ENCODE results near the gene TMTC1. TPM values are rescaled to one million over a fixed set of nuclear protein-coding genes. Genes with fewer than 3 reads are reported as not detected.

TMTC1 gene
- total and polyA plus RNA-seq, 2 donors (not counting 1 experiment from before 2014, with no cell fraction given) = not detected

DNA sequence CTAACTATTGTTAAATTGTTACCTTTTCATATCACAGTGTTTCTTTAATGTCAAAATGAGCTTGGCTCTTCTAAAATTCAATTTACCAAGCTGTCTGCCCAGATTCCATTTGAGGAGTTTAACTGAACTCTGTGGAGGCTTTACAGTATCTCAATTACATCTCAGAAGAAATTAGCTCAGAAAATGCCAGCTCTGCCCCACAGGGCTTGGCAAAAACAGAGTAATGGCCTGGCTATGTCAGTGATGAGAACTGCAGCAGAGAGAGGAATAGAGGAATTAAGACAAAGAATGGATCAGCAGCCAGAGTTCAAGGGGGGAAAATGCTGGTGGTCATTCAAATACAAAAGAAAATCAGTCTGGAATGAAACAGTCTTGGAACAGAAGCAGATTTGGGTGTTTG lies 15.8 kb upstream of the TMTC1 start:
- Histone ChIP-seq H3K79me2 (ENCODE audit: control insufficient read depth, insufficient read depth, low read length) (no peaks in the 10 kb centered on the region), H4K20me1 (ENCODE audit: control insufficient read depth, insufficient read depth, low read length, poor library complexity, severe bottlenecking) (no peaks in the 10 kb centered on the region), H2AFZ (ENCODE audit: insufficient read depth, low read depth, low read length, poor library complexity, severe bottlenecking) (no peak overlapping the region), H3K36me3 (replicated peaks in 1 of 2; ENCODE audit: control extremely low read depth in 1 of 2, control insufficient read depth in 1 of 2, extremely low read depth in 1 of 2, insufficient read depth in 2 of 2, low read length in 1 of 2) (no peaks in the 10 kb centered on the region), H3K4me3 (ENCODE audit: control extremely low read depth in 1 of 5, extremely low read depth in 1 of 5, insufficient read depth in 1 of 5, low read depth in 2 of 5, low read length in 4 of 5) (no peak overlapping the region), H3K27me3 (replicated peaks in 1 of 4; ENCODE audit: control extremely low read depth in 1 of 4, control insufficient read depth in 3 of 4, insufficient read depth in 4 of 4, low read length in 3 of 4) (no peaks in the 10 kb centered on the region), H3K4me1 (ENCODE audit: control insufficient read depth in 2 of 2, insufficient read depth in 2 of 2, low read length in 2 of 2) (no peaks in the 10 kb centered on the region), H3K9me3 (ENCODE audit: control extremely low read depth in 1 of 3, control insufficient read depth in 2 of 3, insufficient read depth in 1 of 3, low read length in 2 of 3) (peaks cover 0 to 7% (median 0%) of the 10 kb centered on the region in 3 donors), H3K4me2 (replicated peaks; ENCODE audit: low read depth, low read length, poor library complexity, severe bottlenecking) (no peak overlapping the region), H3K27ac (ENCODE audit: low read length in 2 of 2) (no peak overlapping the region), H3K9ac (ENCODE audit: low read length) (no peak overlapping the region)
- no peaks in the 10 kb centered on the region for H3K4me1 Mint-ChIP-seq
- ATAC-seq (ENCODE audit: low read depth) = no peak
- ChIA-PET POLR2A (no interaction called here), CTCF (no interaction called here)
- no peak for DNase-seq
- TF ChIP-seq EZH2 (IDR thresholded peaks at IDR 0.05; ENCODE audit: borderline replicate concordance, insufficient read depth, low read depth, low read length, poor library complexity, severe bottlenecking) (no peak), CTCF (IDR thresholded peaks at IDR 0.05) (no peak)
- intact Hi-C loops (cut with micrococcal nuclease) = no loop called here
- no peak overlapping the region for H3K4me3 Mint-ChIP-seq
- H3K27ac Mint-ChIP-seq = no peak overlapping the region
- H3K9me3 Mint-ChIP-seq (ENCODE audit: insufficient read depth) = no peaks in the 10 kb centered on the region
- H3K27me3 Mint-ChIP-seq = no peaks in the 10 kb centered on the region

DNA sequence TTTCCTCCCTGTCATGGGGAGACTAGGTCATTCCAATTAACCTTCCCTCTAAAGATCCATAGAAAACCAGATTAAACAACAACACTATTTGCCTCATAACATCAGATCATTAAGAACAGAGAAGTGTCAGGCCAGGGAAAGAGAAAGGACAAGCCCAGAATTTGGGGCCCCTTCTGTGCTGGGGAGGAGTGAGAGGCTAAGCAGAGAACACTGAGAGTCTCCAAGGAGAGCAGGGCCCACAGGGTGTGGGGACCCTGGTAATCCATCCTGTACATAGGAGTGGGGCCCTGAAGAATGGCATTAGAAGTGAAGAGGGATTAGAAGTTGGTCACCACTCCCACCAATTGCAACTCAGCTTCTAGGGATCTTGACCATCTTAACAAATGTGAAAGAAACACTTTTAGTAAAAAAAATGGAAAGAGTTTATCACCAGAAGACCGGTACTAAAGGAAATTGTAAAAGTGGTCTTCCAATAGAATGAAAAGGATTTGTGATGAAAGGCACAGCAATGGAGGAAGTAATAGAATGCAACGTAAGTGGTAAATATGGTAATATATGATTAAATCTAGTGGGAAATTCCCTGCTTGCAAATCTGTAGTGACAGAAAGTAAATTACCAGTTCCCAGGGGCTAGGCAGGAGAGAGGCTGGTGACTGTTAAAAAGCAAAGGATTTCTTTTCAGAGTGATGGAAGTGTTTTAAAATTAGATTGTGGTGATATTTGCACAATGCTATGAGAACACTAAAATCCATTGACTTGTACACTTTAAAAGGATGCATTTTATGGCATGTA lies 14.0 kb upstream of the TMTC1 start:
- H2AFZ ChIP-seq (ENCODE audit: insufficient read depth, low read depth, low read length, poor library complexity, severe bottlenecking) = no peak overlapping the region
- no peaks in the 10 kb centered on the region for H3K4me1 ChIP-seq (ENCODE audit: control insufficient read depth in 2 of 2, insufficient read depth in 2 of 2, low read length in 2 of 2)
- Mint-ChIP-seq H3K4me3 (no peak overlapping the region), H3K27me3 (no peaks in the 10 kb centered on the region), H3K27ac (no peak overlapping the region), H3K9me3 (ENCODE audit: insufficient read depth) (no peaks in the 10 kb centered on the region), H3K4me1 (no peaks in the 10 kb centered on the region)
- CTCF ChIA-PET = no interaction called here
- 35% methylated on average over 2 of the region's 2 CpGs for WGBS (ENCODE audit: insufficient coverage)
- H3K27ac ChIP-seq (ENCODE audit: low read length in 2 of 2) = no peak overlapping the region
- no peaks in the 10 kb centered on the region for H3K27me3 ChIP-seq (replicated peaks in 1 of 4; ENCODE audit: control extremely low read depth in 1 of 4, control insufficient read depth in 3 of 4, insufficient read depth in 4 of 4, low read length in 3 of 4)
- H4K20me1 ChIP-seq (ENCODE audit: control insufficient read depth, insufficient read depth, low read length, poor library complexity, severe bottlenecking) = no peaks in the 10 kb centered on the region
- H3K79me2 ChIP-seq (ENCODE audit: control insufficient read depth, insufficient read depth, low read length) = no peaks in the 10 kb centered on the region
- intact Hi-C loops (cut with micrococcal nuclease) = no loop called here
- H3K9ac ChIP-seq (ENCODE audit: low read length) = no peak overlapping the region
- TF ChIP-seq EZH2 (IDR thresholded peaks at IDR 0.05; ENCODE audit: borderline replicate concordance, insufficient read depth, low read depth, low read length, poor library complexity, severe bottlenecking) = no peak
- TF ChIP-seq CTCF (IDR thresholded peaks at IDR 0.05) = no peak
- DNase-seq = no peak
- ATAC-seq (ENCODE audit: low read depth) = no peak
- POLR2A ChIA-PET = no interaction called here
- H3K4me2 ChIP-seq (replicated peaks; ENCODE audit: low read depth, low read length, poor library complexity, severe bottlenecking) = no peak overlapping the region
- peaks cover 0 to 8% (median 0%) of the 10 kb centered on the region in 3 donors for H3K9me3 ChIP-seq (ENCODE audit: control extremely low read depth in 1 of 3, control insufficient read depth in 2 of 3, insufficient read depth in 1 of 3, low read length in 2 of 3)
- H3K36me3 ChIP-seq (replicated peaks in 1 of 2; ENCODE audit: control extremely low read depth in 1 of 2, control insufficient read depth in 1 of 2, extremely low read depth in 1 of 2, insufficient read depth in 2 of 2, low read length in 1 of 2) = no peaks in the 10 kb centered on the region
- H3K4me3 ChIP-seq (ENCODE audit: control extremely low read depth in 1 of 5, extremely low read depth in 1 of 5, insufficient read depth in 1 of 5, low read depth in 2 of 5, low read length in 4 of 5) = no peak overlapping the region

Data from B cell (primary cell).